NCI-H526 treated with DMSO at 0.1 percent for 48 hours (cell line): ENCODE data around the gene SPON1.
A peak's percentile ranks its signal among the peaks of the same experiment; 100 is the strongest.

Experiments used
- DNase-seq: peaks from one replicate; lab custom pipeline; 2025; lab: John Stamatoyannopoulos, UW

Gene SPON1

DNA sequence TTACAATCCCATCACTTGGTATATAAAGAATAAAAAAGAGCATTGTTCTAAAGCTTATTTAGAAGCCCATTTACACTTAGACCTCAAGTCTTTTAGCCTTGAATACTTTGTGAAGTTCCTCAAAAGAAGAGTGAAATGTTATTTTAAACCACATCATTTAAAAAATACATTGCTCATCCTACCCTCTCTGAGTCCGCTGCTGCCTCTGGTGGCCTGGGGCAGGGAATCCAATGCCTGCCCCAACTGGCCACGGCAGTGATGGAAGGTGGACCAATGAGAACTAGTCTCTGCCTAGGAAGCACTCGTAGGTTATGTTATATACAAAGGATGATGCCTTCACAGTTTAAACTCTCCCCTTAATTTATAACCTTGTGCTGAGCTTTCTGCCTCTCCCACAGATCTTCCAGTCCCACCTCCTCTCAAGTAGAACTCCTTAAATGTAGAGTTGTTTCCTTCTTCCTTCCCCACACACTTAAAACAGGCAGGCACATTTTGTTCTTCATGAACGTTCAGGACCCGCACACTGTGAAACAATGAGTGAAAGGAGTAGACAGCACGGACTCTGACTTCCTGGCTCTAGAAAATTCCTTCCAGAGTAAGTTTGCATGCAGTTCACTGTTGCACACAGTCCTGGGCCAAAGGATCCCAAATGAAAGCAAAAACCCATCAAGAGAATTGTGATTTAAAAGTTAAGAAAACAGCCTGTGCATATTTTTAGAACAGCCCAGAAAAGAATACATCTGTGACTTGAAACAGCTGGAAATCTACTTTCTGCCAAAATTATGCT is 228.7 kb downstream of the SPON1 start:
- no peak for DNase-seq

DNA sequence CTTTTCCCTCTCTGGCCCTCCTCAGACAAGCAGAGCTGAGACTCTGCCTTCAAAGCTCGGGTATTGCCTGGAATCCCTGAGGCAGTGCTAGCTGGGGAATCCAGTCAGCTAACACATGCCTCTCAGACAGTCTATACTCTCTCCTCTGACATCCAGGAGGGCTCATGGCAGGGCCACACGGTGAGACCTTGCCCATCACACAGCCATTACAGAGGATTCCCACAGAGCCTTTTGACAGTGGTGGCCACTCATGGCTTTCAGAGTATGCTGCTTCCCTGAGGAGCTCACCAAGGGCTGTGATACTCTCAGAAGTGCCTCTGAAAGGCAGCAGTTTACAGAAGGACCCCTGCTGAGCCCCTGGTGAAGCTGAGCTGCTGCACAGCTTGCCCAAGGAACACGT is 231.1 kb downstream of the SPON1 start:
- no peak for DNase-seq

DNA sequence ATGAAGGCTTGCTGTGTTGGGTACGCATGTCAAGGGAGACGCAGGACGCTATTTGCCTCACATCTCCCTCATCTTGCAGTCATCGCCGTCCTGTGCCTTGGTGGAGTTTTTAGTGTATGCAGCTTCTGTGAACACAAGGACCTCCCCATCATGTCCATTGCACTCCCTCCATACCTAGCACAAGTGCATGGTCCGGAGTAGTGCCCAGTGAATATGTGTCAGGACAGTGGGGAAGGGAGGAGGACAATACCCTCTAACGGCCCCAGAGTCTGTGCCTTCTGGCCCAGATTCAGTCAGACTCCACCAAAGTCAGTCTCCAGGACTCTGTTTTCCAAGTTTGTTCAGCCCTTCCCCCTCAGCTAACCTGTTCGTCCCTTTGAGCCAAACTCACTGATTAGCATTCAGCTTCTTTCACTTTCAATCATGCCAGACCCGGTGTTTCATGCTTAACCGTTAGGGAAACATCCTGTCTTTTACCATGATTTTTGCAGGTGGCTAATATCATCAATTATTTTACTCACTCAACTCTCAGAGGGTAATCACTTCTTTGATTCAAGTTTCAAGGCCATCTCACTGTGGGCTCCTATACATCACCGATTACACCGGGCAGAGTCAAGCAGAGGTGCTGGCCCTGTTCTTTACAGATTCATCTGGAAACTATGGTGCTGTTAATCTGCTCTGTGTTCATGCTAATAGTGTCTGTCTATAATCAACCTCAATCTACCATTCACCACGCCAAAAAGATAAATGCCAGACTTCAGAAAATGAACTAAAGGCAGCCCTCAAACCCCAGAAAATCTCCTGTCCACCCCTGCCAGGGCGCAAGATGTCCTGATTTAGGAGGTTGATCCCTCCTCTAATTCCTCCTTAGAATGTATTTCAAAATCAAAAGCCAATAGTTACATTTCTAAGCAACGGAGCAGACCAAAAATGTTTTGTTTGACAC is 240.0 kb downstream of the SPON1 start:
- DNase-seq: no peak

DNA sequence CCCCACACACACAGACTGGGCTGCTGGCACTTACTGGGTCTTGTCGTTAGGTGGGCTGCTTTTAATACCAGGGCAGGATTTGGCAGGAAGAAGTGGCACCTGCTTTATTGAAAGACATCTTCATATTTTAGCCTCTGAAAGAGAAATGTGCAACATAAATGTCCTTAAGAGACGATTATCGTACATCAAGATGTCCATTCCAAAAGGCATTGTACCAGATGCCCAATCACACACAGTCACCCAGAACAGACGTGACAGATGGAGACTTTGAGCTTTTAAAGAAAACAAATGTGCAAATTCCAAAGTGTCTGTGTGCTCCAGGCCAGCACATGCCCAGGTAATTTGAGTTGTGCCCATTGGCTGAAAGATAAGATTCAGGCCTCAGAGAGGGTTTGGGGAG is 240.8 kb downstream of the SPON1 start:
- DNase-seq: no peak

DNA sequence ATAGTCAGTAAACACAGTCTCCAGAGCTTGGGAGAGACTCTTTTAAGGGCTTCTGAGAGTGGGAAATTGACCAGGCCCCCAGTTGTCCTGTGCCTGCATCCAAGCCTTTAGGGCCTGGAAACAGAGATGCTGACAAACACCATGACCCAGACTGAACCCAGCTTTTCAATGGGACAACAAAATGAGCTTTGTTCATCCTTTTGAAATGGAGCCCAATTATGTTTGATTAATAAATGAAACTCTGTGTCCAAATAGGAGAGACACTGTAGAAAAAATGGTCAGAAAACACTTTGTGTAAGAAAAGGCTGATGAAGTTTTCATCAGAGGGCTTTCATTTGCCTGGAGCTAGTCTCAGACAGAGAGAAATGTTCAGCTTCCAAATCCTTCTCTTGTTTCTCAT is 250.5 kb downstream of the SPON1 start:
- no peak for DNase-seq

DNA sequence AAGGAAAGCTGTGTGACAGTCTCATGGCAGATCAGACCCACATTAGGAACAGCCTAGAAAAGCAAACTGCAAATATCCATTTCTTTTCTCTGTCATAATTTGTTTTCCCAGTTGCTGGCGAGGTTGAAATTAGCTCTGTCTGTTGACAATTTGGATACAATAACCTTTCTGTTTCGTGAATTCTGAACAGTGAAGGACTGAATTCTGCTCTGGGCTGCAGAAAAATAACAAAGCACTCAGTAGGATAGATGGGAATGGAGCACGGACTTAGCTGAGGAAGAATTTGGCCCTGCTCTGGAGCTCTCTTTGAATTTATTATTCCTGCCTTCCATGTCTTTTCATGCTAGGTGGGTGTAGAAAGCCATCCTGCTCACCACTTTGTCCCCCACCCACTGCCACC is 256.2 kb downstream of the SPON1 start:
- DNase-seq: no peak

DNA sequence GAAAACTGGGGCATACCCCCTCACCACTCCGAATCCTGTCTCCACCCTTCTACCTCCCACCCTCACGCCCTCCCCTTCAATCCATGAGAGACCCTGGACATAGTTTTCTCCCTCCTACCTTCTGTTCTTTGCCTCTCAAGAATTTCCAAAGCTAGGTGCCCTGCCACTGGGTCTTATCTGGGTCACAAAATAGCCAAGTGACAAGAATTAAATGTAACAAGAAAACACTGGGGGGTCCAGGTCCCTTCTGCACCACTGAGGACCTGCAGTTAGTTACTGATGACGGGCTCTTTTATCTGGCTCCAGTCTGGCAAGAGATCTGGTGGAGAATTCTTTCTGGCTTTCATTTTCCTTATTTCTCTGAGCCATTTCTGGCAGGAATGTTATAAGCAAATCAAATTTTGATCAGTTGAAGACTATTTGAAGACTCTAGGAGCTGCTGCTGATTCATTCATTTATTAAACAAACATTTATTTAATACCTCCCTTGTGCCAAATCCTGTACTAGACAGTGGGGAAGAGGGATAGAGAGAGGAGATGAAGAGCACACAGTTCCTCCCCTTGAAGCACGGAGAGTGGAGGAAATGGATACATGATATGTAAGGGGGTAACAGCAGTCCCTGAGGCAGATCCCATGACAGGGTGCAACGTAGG is 261.2 kb downstream of the SPON1 start:
- no peak for DNase-seq

DNA sequence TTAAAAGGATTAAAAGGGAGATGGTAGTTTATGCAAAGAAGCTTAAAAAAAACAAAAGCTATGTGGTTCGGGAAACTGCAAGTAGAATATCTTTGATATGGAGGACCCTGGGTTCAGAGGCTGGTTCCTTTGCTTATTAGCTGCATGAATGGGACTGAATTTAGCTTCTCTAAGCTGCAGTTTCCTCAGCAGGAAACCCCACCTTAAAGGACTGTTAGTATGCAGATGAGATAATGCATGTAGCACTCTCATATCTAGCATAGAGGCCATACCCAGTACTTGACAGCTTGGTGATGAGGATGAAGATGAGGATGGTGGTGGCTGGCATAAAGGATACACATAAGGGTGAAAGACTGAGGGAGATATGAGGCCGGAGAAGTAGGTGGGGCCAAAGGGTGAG is 261.9 kb downstream of the SPON1 start:
- DNase-seq: no peak

DNA sequence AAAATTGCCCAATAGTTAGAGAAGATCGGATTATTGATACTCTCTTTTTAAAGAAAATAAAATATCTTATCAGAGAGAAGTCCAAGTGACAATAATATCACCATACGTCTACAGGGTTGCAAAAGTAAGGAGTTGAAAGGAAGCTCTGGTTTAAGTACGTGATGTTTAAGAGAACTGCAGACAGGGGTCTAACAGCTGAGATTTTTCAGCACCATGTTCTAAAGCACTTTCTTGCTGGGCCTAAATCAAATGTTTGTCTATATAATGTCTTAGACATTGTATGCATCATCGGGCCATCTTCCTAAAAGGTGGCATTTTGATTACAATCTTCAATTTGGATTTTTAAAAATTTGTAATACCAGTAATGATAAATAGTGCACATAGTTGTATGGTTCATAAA is 263.1 kb downstream of the SPON1 start:
- no peak for DNase-seq

DNA sequence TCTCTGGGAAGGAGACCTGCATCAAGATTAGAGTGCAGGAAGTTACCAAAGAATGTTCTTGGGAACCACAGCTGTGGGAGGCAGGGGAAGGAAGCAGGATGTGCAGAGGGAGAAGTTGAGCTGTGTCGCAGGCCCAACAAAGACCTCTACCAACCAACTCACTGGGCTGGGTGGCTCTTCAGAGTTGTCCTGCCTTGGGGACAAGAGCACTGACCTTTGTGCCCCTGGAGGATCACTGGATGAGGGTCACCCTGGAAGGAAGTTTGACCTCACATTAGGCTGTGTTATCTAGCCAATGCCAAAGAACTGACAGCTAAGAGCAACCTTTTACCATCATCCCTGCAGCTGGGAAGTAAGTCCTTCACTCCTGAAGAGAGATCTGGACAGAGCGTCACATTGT is 265.8 kb downstream of the SPON1 start:
- no peak for DNase-seq

DNA sequence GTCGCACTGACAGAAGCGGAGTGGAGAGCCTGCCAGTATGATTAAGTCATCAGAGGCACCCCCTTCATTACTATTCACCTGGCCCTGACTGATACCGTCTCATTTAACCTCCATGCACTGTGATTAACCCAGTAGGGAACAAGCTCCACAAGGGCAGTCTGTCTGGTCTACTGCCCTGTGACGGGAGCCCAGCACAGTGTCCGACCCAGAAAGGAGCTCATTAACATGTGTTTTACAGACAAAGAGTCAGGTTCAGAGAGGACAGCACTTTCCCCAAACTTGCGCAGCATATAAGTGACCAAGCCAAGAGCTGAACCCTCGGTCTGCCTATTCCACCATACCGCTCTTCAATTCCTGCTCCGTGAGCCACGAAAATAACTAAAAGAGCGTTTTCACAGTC is 266.9 kb downstream of the SPON1 start:
- no peak for DNase-seq

DNA sequence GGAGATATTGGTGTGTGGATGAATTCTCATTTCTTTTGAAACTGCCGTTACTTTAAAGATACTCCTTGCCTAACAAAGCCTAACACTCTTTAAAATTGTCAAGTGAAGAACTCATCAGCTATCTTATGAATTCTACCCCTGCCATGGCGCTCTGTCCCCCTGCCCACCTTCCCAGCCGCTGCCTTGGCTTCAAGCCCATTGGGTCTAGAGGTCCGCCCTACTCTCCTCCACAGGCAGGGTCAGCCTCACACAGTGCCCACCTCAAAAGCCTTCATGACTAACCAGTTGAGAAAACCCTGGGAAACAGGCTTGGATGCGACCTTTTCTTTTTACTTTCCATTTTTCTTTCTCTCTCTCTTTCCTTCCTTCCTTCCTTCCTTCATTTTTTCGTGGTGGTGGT is 267.9 kb downstream of the SPON1 start:
- DNase-seq: no peak

DNA sequence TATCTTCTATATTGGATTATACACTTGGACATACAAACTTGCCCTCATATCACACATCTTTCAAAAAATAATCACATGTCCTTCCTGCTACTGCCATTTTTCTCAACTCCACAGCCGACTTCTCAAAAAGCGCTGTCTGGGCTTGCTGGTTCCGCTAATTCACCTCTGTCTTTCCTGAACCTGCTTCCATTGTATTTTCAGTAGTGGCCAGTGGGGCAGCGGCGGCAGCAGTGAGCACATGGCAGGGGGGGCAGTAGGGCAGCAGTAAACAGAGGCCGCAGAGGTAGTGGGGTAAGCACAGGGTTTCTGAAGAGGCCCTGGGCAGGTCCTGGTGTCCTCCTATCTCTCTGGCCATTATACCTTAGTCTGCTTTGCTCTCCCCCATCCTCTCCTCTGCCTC is 270.1 kb downstream of the SPON1 start:
- DNase-seq: no peak

DNA sequence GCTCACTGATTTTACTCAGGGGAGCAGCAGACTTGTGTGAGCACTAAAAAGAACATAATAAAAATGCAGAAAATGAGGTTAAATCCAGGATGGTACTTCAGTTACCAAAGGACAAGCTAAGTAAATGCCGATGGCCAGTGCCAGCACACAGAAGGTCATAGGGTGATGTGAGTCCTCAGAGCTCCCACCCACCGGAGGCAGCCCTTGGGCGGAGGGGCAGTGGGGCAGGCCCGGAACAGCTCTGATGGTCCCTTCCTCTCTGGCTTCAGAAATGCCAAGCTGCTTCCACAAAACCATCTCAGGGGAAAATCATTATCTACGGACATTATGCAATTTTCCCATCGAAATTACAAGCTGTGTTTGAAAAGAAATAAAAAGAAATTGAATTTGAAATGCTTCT is 271.9 kb downstream of the SPON1 start:
- DNase-seq: no peak

DNA sequence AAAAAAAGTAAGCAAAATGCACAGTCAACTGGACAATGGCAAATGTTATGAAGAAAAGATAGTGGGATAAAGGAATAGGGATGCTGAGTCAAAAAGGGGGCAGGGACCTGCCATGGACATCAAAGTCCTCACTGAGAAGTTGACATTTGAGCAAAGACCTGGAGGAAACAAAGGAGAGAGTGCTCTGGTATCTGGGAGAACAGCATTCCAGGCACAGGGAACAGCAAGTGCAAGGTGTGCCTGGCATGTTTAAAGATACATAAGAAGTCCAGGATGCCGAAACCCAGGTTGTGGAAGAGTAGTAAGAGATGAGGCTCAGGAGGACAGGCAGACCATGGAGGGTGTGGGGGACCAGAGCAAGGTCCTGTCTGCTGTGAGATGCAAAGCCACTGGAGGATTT is 273.2 kb downstream of the SPON1 start:
- no peak for DNase-seq

DNA sequence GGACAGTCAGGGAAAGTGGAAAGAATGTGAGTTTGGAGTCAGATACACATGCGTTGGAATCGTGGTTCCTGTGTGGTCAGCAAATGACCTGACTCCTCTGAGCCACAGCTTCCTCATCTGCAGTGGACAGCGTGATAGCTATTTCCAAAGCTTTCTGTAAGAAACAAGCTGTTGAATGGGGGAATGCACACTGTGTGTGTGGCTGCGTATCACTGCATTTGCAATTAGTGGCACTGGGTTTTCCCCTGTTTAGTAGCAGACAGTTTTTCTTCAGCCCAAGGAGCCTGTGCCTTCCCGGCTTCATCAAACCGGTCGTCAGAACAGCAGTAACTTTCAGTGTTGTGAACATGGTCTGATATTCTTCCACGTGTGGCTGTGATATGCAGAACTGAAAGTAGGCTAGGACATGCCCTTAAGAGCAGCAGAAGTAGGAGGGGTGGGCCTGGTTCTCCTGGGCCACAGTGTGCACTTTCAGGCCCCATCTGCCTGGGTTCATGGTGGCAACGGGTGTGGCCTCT is 275.0 kb downstream of the SPON1 start:
- no peak for DNase-seq

DNA sequence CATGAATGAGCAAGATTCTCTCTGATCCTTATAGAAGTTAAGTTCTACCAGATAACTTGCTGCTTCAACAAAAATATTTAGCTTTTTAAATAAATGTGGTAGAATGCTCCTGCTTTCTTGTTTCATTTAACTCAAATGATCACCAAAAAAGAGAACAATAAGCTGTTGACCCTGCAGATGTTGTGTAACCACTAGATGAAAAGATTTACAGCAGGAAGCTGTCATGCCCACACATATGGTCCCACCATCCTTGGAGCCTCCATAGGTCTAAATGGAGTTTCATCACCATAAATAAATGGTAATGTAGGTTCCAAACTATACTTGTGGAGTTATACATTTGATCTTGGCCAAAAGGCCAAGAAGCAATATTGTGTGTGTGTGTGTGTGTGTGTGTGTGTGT is 277.7 kb downstream of the SPON1 start:
- no peak for DNase-seq

DNA sequence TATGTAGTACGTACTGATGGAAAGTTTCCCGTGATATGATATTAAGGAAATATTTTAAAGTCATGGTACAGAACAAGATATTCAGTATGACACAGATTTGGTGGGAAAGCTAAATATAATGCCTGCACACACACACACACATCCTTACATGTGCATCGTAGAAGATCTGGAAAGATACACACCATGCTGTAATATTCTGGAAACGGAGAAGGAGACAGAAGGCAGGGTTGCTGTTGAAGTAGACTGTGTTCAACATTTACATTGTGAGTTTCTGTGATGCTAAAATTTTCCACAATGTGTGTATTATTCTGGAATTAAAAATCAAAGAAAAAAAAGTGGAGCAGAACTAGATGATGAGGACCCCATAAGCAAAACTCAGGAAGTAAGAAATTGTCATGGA is 278.4 kb downstream of the SPON1 start:
- DNase-seq: no peak

DNA sequence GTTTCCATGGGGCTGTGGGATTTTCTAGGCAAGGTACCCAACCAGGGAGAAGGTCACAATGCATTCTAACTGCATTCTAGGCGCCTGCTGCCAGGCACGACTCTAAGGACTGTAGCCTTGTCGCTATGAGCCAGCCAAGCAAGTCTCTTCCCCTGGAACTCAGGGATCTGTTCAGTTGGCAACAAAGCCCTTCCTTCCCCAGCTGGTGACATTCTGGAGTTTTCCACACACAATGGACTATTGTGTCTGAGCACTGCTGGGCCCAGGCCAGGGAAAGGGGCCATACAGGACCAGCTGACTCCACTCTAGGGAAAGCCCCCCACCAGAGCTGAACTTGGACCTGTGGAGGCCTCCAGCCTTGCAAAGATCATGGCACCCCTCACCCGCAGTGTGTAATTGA is 279.7 kb downstream of the SPON1 start:
- DNase-seq: no peak

DNA sequence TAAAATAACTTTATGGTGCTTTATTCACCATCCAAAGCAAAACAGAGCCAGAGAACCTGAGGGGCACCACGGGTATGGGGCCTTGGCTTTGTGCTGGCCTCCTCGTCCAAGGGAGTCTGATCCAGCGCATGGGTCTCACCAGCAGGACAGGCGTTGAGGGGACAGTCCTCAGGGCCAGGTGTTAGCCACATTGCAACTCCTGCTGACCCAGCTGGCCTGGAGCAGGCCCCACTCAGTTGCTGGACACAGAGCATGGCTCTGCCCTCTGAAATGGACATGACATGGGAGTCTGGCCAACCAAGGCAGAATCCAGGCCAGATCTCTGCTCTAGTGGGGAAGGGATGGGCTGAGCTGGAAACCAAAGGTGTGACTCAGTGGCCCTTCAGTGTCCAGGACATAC is 280.2 kb downstream of the SPON1 start:
- no peak for DNase-seq

DNA sequence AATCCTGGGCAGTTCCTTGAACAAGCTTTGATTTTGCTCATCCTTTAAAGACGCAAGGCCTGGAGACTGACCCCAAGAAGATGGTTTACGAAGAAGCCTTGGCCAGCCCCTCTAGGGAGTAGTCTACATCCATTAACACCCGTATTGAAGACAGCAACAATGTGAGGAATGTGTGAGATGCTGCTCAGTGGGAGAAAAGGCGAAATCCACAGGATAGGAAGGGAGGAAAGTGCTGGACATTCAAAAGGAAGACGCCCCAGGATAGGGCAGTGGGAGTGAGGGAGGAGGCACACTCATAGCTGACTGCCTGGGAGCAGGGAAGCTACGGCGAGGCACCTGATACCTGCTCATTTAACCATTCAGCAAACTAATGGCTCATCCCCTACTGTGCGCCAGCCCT is 282.4 kb downstream of the SPON1 start:
- DNase-seq: no peak

DNA sequence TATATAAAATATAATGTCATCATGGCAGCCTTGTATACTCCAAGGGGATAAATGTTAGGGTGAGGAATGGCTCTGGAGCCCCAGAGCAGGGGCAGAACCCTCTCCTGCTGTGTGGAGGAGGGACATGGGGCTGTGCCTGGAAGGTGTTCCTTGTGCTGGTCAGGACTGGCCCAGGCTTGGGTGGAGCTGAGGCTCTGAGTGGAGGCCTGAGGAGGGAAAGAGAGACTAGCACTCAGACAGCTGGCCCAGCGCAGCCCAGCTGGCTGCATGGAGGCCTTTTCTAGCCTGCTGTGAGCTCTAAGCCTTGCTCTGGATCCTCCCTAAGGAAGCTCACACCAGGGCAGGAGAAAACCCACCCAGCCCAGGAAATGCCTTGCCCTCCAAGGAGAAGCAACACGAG is 282.9 kb downstream of the SPON1 start:
- DNase-seq: no peak

DNA sequence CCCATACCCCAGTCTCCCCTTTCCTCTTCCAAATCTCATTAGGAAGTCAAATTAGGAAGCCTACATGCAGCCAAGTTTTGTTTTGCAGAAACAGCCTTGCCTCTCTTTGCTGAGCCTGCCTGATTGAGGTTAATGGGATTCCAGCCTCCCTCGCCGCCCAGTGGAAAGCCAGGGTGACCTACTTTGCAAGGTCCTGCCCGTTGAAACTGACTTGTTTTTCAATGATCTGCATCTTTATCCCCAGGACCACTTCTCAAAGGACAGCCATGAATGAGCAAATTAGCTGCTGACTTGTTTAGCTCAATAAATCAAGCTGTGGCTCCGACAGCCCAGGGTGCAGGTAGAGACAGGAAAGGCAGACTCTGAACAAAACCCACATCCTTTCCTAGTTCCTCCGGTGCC is 286.1 kb downstream of the SPON1 start:
- DNase-seq: peak; percentile 82
